GM12878 (cell line): Measurements from ENCODE around the gene FAM98C. TPM values are rescaled to one million over a fixed set of nuclear protein-coding genes. Genes with fewer than 3 reads are reported as not detected.

ENCODE experiments used
- BACH1 ChIP-seq: fragments of 450-650 bp; IDR thresholded peaks from 2 replicates; pipeline ENCODE4 v1.6.1; 2017; ENCODE audit warnings: mild to moderate bottlenecking, borderline replicate concordance
- DPF2 ChIP-seq: fragments of 450-650 bp; IDR thresholded peaks from 2 replicates; pipeline ENCODE4 v1.6.1; 2017; ENCODE audit warnings: mild to moderate bottlenecking
- EGR1 ChIP-seq, 2 experiments: IDR thresholded peaks; 1 replicate in 1 of 2; 2 replicates in 1 of 2; pipeline ENCODE4 v1.6.1; 2011 to 2012; ENCODE audit warnings: low read depth in 2 of 2, low read length in 2 of 2, borderline replicate concordance in 1 of 2, mild to moderate bottlenecking in 1 of 2, moderate library complexity in 1 of 2
- GATAD2B ChIP-seq: fragments of 450-650 bp; conservative IDR thresholded peaks from 2 replicates; pipeline ENCODE4 v1.6.1; 2017; ENCODE audit warnings: low read depth, mild to moderate bottlenecking, moderate library complexity
- KLF5 ChIP-seq: fragments of 450-650 bp; IDR thresholded peaks from 2 replicates; pipeline ENCODE4 v1.6.1; 2014; ENCODE audit warnings: mild to moderate bottlenecking; ENCODE audit not compliant: partially characterized antibody
- NR2F1 ChIP-seq: fragments of 450-650 bp; conservative IDR thresholded peaks from 2 replicates; pipeline ENCODE4 v1.6.1; 2017; ENCODE audit warnings: mild to moderate bottlenecking
- NRF1 ChIP-seq: conservative IDR thresholded peaks from 2 replicates; pipeline ENCODE4 v1.6.1; 2011; ENCODE audit warnings: mild to moderate bottlenecking, low read depth, low read length, improper control_type of control experiment
- PAX5 ChIP-seq: IDR thresholded peaks from 2 replicates; pipeline ENCODE4 v1.6.1; 2011; ENCODE audit warnings: low read depth, low read length, borderline replicate concordance
- RAD21 ChIP-seq: IDR thresholded peaks from 2 replicates; pipeline ENCODE4 v1.6.1; 2011; ENCODE audit warnings: mild to moderate bottlenecking, low read depth, low read length, moderate library complexity; ENCODE audit not compliant: insufficient read depth
- RB1 ChIP-seq: fragments of 450-650 bp; formaldehyde crosslinking; IDR thresholded peaks from 2 replicates; pipeline ENCODE4 v1.6.1; 2017; ENCODE audit warnings: mild to moderate bottlenecking, borderline replicate concordance
- RCOR1 ChIP-seq: conservative IDR thresholded peaks from 2 replicates; pipeline ENCODE4 v1.6.1; 2012; ENCODE audit warnings: low read depth, low read length, improper control_type of control experiment
- RFX5 ChIP-seq: IDR thresholded peaks from 2 replicates; pipeline ENCODE4 v1.6.1; 2011; ENCODE audit warnings: low read depth, low read length, improper control_type of control experiment
- RUNX3 ChIP-seq: IDR thresholded peaks from 2 replicates; pipeline ENCODE4 v1.6.1; 2012; ENCODE audit warnings: low read length, inconsistent platforms
- ZNF207 ChIP-seq: fragments of 450-650 bp; IDR thresholded peaks from 2 replicates; pipeline ENCODE4 v1.6.1; 2014; ENCODE audit warnings: antibody characterized with exemption, mild to moderate bottlenecking, borderline replicate concordance
- ZSCAN29 ChIP-seq: fragments of 450-650 bp; IDR thresholded peaks from 2 replicates; pipeline ENCODE4 v1.6.1; 2017; ENCODE audit warnings: mild to moderate bottlenecking, moderate library complexity
- polyA plus RNA-seq, 11 experiments: library from polyadenylated mRNA; depleted of rRNA in 4 of 11; unstranded in 6 of 11; stranded (reverse) in 5 of 11; fragments of >200 nt; fragmentation: Nextera tagmentation in 4 of 11; fragmentation: Illumina TruSeq in 1 of 11; extraction: Ambion mirVana in 4 of 11; extraction: Trizol in 1 of 11; gene quantifications; 1 replicate in 1 of 11; 2 replicates in 10 of 11; pipeline versions ENCODE4 v1.2.1 to v1.2.3, GENCODE V29; 2011 to 2016; ENCODE audit warnings: inconsistent platforms in 2 of 11, missing spikeins in 2 of 11, low read depth in 1 of 11
- total RNA-seq, 4 experiments: library from RNA; depleted of rRNA in 3 of 4; stranded (reverse); fragments of >200 nt in 3 of 4; fragmentation: Illumina TruSeq in 1 of 4; extraction: Trizol in 1 of 4; gene quantifications; 2 replicates each; pipeline versions ENCODE4 v1.2.1 to v1.2.3, GENCODE V29; 2013 to 2021
- TF ChIP-seq, protein P1 (sequence below): fragments of 450-650 bp; IDR thresholded peaks from 2 replicates; pipeline ENCODE4 v1.6.1; 2017; ENCODE audit warnings: mild to moderate bottlenecking, moderate library complexity
- TF ChIP-seq, protein P2 (sequence below): fragments of 450-650 bp; IDR thresholded peaks from 2 replicates; pipeline ENCODE4 v1.6.1; 2017; ENCODE audit warnings: mild to moderate bottlenecking, moderate library complexity
- TF ChIP-seq, protein P3 (sequence below): IDR thresholded peaks from 2 replicates; pipeline ENCODE4 v1.6.1; 2011; ENCODE audit warnings: low read depth, mild to moderate bottlenecking, low read length, moderate library complexity, borderline replicate concordance; ENCODE audit errors: extremely low read depth
- TF ChIP-seq, protein P4 (sequence below): fragments of 450-650 bp; IDR thresholded peaks from 2 replicates; pipeline ENCODE4 v1.6.1; 2017; ENCODE audit warnings: mild to moderate bottlenecking

Gene FAM98C
- total and polyA plus RNA-seq, 10 of the 15 experiments (the other 5 are each of a cell fraction or from before 2014, with no cell fraction given): 1.4 to 17.2 (median 9.5) TPM

DNA sequence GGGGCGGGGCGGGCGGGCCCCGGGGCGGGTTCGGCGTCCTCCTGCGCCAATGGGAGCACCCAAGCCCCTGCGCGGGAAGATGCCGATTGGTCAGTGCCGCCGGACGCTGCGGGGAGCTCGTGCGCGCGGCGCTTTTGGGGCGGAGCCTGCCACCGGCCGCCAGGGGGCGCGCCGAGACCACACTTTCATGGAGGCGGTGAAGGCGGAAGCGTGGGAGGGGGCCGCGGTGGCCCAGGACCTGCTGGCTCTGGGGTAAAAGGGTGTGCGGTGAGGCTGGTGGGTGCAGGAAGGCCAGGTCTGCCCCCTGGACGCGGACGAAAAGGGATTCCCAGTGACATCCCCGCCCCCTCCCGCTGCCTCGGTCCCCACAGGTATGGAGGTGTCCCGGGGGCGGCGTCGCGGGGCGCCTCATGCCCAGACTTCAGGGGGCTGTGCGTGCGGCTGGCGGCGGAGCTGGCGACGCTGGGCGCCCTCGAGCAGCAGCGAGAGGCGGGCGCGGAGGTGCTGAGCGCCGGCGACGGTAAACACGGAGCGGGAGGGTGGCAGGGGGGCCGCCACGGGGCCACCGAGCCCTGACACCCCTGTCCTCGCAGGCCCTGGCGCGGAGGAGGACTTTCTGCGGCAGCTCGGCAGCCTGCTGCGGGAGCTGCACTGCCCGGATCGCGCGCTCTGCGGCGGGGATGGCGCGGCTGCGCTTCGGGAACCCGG is at the start of gene FAM98C (continued):
- peak; percentile 45 for TF ChIP-seq KLF5
- peak; percentile 90 for TF ChIP-seq RAD21
- 0 out of 2 replicates have a peak, but pooled peaks have one; percentile 21 for TF ChIP-seq PAX5
- TF ChIP-seq RUNX3: peak; percentile 81
- TF ChIP-seq NR2F1: peak; percentile 76
- TF ChIP-seq, protein P1, sequence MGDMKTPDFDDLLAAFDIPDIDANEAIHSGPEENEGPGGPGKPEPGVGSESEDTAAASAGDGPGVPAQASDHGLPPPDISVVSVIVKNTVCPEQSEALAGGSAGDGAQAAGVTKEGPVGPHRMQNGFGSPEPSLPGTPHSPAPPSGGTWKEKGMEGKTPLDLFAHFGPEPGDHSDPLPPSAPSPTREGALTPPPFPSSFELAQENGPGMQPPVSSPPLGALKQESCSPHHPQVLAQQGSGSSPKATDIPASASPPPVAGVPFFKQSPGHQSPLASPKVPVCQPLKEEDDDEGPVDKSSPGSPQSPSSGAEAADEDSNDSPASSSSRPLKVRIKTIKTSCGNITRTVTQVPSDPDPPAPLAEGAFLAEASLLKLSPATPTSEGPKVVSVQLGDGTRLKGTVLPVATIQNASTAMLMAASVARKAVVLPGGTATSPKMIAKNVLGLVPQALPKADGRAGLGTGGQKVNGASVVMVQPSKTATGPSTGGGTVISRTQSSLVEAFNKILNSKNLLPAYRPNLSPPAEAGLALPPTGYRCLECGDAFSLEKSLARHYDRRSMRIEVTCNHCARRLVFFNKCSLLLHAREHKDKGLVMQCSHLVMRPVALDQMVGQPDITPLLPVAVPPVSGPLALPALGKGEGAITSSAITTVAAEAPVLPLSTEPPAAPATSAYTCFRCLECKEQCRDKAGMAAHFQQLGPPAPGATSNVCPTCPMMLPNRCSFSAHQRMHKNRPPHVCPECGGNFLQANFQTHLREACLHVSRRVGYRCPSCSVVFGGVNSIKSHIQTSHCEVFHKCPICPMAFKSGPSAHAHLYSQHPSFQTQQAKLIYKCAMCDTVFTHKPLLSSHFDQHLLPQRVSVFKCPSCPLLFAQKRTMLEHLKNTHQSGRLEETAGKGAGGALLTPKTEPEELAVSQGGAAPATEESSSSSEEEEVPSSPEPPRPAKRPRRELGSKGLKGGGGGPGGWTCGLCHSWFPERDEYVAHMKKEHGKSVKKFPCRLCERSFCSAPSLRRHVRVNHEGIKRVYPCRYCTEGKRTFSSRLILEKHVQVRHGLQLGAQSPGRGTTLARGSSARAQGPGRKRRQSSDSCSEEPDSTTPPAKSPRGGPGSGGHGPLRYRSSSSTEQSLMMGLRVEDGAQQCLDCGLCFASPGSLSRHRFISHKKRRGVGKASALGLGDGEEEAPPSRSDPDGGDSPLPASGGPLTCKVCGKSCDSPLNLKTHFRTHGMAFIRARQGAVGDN: peak; percentile 69; the same call in 1 of the 2 replicates
- TF ChIP-seq, protein P2, sequence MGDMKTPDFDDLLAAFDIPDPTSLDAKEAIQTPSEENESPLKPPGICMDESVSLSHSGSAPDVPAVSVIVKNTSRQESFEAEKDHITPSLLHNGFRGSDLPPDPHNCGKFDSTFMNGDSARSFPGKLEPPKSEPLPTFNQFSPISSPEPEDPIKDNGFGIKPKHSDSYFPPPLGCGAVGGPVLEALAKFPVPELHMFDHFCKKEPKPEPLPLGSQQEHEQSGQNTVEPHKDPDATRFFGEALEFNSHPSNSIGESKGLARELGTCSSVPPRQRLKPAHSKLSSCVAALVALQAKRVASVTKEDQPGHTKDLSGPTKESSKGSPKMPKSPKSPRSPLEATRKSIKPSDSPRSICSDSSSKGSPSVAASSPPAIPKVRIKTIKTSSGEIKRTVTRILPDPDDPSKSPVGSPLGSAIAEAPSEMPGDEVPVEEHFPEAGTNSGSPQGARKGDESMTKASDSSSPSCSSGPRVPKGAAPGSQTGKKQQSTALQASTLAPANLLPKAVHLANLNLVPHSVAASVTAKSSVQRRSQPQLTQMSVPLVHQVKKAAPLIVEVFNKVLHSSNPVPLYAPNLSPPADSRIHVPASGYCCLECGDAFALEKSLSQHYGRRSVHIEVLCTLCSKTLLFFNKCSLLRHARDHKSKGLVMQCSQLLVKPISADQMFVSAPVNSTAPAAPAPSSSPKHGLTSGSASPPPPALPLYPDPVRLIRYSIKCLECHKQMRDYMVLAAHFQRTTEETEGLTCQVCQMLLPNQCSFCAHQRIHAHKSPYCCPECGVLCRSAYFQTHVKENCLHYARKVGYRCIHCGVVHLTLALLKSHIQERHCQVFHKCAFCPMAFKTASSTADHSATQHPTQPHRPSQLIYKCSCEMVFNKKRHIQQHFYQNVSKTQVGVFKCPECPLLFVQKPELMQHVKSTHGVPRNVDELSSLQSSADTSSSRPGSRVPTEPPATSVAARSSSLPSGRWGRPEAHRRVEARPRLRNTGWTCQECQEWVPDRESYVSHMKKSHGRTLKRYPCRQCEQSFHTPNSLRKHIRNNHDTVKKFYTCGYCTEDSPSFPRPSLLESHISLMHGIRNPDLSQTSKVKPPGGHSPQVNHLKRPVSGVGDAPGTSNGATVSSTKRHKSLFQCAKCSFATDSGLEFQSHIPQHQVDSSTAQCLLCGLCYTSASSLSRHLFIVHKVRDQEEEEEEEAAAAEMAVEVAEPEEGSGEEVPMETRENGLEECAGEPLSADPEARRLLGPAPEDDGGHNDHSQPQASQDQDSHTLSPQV: peak; percentile 76; the same call in 1 of the 2 replicates
- TF ChIP-seq EGR1 (IDR thresholded peaks at IDR 0.05; ENCODE audit: borderline replicate concordance in 1 of 2, low read depth in 2 of 2, low read length in 2 of 2): peak; percentile 22 to 99
- TF ChIP-seq NRF1: peak; percentile 39; the same call in 1 of the 2 replicates
- no peak for TF ChIP-seq RCOR1
- TF ChIP-seq, protein P3, sequence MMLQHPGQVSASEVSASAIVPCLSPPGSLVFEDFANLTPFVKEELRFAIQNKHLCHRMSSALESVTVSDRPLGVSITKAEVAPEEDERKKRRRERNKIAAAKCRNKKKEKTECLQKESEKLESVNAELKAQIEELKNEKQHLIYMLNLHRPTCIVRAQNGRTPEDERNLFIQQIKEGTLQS: no peak
- 0 out of 2 replicates have a peak, but pooled peaks have one; percentile 72 for TF ChIP-seq ZNF207
- peak; percentile 49; the same call in 1 of the 2 replicates for TF ChIP-seq RFX5
- TF ChIP-seq ZSCAN29: peak; percentile 41; the same call in 1 of the 2 replicates
- TF ChIP-seq RB1: peak; percentile 87; the same call in 1 of the 2 replicates
- peak; percentile 16; the same call in 1 of the 2 replicates for TF ChIP-seq BACH1
- peak; percentile 84 for TF ChIP-seq DPF2
- TF ChIP-seq, protein P4, sequence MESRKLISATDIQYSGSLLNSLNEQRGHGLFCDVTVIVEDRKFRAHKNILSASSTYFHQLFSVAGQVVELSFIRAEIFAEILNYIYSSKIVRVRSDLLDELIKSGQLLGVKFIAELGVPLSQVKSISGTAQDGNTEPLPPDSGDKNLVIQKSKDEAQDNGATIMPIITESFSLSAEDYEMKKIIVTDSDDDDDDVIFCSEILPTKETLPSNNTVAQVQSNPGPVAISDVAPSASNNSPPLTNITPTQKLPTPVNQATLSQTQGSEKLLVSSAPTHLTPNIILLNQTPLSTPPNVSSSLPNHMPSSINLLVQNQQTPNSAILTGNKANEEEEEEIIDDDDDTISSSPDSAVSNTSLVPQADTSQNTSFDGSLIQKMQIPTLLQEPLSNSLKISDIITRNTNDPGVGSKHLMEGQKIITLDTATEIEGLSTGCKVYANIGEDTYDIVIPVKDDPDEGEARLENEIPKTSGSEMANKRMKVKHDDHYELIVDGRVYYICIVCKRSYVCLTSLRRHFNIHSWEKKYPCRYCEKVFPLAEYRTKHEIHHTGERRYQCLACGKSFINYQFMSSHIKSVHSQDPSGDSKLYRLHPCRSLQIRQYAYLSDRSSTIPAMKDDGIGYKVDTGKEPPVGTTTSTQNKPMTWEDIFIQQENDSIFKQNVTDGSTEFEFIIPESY: no peak
- peak; percentile 98 for TF ChIP-seq GATAD2B
